HG02798 (cell line): Measurements from ENCODE around the gene NCF4.

ENCODE experiments used
- ATAC-seq: cut with Tn5 transposase; IDR thresholded peaks from one replicate; pipeline ENCODE4 v1.9.1; 2021; ENCODE audit warnings: mild to moderate bottlenecking; ENCODE audit not compliant: unreplicated experiment, poor library complexity

The NCF4 gene

DNA sequence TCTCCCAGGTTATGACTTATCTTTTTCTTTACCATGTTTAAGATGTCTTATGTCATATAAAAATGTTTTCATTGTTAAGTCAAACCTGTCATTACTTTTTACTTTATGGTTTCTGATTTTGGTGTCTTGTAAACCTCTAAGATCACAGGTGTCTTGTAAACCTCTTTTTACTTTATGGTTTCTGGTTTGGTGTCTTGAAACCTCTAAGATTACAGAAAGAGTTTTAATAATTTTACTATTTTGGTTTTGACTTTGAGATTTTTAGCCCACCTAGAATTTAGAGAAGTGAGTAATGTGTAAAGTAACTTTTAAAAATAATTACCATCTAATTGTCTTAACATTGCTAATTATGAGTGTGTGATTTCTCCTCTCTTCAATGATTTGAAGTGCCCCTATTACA lies 55.2 kb downstream of the NCF4 start:
- no peak for ATAC-seq

DNA sequence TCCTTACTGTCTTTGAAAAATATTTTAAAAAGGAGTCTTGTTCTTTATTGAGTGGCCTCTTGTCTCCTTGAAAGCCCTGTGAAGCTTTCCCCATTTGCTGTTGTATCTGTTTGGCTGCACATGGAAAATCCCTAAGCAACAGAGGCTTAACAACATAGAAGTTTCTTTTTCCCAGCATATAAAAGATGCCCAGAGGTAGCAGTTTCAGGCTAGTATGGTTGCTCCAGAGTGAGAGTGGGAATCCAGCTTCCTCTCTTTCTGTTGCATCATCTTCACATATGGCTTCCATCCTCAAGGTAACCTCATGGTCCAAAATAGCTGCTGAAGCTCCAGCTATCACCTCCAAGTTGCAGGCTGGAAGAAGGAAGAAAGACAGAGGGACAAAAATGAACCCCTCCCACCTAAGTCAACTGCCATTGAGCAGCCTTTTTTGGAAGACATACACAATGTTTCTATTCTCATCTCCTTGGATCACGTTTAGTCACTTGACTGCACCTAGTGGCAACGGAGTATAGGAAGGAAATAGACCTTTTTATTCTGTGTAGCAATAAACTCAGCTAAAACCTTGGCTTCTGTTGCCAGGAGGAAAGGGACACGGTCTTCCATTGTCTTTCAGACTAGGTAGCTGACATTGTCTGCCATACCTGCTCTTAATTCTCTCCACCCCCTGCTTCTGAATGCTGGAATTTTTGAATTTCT lies 57.9 kb downstream of the NCF4 start:
- no peak for ATAC-seq

DNA sequence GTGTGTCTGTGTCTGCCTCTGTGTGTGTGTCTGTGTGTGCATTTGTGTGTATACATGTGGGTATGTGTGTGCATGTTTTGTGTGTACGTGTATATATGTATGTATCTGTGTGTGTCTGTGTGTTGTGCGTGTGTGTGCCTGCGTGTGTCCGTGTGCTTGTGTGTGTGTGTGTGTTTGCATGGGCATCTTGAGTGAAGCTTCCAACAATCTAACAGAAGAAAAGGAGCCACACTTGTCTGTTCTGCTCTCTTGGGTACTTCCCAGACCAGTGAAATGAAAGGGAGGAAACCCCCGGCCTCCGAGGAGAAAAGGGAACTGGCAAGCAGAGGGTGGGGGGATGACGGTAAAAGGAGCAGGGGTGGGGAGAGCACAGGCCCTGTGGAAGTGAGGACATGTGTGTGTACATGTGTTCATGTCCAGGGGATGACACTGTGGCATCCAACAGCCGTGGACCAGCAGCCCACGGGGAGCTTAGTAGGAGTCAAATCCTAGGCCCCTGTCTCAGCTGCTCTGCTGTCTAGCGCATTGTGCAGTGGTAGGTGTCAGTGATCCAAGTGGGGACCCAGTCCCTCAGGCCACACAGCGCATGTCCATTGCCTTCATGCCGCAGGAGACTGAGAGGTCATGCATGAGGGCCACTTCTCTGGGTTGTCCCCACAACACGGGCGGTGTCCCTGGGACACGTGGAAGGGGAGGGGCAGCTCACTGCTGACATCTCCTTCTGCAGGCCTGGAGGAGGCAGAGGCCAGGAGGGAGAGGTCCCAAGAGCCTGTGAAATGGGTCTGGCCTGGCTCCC lies 60.7 kb downstream of the NCF4 start:
- ATAC-seq: peak; percentile 36

DNA sequence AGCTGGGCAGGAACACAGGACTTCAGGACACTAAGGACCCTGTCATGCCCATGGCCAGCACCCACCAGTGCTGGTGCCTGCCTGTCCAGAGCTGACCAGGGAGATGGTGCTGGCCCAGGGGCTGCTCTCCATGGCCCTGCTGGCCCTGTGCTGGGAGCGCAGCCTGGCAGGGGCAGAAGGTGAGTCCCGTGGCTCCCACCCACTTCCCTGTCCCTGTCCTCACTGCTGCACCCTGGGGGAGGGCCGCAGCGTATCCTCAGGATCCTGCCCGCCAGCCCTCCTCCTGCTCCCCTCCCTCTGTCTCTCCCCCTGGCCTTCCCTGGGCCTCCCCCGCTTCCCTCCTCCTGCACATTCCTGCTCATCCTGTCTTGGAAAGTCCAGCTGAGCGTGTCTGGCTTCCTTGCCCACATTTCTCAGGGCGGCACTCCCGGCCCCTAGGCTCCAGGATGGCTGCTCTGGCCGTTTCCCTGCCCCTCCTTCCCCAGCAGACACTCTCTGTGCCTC lies 61.4 kb downstream of the NCF4 start:
- no peak for ATAC-seq

DNA sequence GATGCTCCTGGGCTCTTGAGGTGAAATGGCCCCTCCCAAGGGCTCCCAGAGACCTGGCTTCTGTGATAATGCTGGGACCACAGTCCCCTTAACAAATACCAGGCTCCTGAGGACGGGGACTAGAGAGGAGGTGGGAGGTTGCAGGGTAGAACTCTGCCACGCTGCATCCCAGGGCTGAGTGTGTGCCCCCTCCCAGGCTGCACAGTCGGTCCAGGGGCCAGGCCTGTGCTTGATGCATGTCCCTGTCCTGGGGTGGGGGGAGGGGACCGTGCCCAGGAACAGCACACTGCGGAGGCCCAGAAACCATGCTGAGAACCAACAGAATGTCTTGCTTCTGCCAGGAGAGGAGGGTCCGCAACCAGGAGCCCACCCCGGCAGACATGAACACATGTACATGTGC lies 61.9 kb downstream of the NCF4 start:
- ATAC-seq: no peak

DNA sequence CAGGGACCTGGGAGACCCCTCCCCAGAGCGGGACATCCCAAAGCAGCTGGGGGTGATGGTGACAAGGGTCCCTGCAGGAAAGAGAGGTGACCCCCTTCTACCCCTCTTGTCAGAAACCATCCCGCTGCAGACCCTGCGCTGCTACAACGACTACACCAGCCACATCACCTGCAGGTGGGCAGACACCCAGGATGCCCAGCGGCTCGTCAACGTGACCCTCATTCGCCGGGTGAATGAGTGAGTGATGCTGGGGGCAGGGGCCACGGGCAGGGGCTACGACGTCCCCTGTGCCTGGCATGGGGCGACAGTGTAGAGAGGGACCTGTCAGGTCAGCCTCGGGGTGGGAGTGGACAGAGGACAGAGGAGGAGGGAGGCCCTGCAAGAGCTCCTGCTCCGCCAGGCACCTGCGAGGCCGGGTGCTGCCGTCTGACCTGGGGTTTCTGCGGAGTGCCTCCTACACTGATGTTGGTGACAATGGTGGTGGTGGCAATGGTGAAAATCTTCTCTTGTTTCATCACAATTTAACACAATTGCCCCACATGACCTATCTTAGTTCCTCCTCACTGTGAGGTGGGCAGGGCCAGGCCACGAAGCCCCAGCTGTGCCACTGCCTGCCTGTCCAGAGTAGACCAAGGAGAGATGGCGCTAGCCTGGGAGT lies 62.5 kb downstream of the NCF4 start:
- ATAC-seq: no peak

DNA sequence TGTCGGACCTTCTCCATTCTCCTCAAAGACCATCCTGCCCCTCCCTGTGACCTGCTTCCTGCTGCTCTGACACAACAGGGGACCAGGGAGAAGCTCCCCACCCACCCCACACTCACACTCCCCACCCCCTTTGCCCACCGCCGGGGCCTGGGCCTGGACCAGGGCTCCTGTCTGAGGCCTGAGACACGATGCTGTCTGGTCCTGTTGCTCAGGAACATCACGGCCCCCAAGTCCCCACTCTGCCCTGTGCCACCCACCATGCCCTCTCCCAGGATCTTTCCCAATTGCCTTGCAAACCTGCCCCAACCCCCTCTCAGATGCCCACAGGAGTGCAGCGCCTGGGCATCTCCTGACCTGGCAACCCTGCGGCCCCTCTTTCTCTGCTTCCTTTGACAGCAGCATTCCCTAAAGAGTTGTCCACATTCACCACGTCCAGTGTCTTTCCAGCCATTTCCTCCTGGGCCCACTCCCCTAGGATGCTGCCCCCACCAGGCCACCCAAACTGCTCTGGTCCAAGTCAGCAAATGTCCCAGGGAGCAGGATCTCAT lies 63.4 kb downstream of the NCF4 start:
- ATAC-seq: no peak

DNA sequence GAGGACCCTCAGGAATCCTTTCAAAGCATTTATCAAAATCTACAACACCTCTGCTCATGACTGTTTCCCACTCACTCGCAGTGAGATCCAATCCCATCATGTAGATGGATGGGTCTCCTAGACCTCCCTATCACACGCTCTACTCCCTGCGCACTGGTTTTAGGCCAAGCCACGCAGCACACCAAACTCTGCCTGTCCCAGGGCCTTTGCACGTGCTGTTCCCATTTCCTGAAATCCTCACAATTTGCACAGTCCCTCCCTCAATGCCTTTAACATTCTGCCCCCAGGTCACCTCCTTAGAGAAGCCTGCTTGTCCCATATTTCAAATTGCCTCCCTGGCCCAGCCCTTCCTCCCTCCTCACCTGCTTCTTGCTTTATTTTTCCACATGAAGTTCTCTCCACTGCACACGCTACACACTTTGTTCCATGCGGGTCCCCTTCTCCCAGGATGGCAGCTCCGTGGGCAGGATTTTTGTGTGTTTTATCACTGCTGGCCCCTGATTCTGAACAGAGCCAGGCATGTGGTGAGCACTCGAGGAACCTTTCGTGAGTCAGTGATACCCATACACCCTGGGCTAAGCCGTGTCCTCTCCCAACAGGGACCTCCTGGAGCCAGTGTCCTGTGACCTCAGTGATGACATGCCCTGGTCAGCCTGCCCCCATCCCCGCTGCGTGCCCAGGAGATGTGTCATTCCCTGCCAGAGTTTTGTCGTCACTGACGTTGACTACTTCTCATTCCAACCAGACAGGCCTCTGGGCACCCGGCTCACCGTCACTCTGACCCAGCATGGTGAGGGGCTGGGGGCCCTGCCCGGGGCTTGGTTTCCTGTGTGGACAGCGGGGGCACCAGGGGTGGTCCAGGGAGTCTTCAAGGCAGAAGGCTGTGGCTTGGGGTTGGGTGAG lies 64.8 kb downstream of the NCF4 start:
- no peak for ATAC-seq

DNA sequence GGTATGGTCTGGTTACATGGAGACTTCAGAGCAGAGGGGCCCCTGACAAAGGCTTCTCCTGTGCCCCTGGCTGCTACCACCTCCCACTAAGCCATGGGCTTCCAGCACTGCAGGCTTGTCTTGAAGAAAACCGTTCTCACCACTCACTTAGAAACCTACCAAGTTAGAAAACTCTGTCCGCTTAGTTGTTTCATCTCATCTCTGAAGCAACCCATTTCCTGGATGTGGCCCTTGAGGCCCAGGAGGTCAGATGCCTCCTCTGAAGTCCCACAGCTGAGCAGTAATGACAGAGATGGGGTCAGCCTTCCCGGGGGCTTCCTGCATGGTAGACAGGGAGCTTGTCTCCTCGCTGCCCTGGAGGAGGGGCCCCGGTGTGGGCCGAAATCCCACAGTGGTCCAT lies 65.5 kb downstream of the NCF4 start:
- no peak for ATAC-seq

DNA sequence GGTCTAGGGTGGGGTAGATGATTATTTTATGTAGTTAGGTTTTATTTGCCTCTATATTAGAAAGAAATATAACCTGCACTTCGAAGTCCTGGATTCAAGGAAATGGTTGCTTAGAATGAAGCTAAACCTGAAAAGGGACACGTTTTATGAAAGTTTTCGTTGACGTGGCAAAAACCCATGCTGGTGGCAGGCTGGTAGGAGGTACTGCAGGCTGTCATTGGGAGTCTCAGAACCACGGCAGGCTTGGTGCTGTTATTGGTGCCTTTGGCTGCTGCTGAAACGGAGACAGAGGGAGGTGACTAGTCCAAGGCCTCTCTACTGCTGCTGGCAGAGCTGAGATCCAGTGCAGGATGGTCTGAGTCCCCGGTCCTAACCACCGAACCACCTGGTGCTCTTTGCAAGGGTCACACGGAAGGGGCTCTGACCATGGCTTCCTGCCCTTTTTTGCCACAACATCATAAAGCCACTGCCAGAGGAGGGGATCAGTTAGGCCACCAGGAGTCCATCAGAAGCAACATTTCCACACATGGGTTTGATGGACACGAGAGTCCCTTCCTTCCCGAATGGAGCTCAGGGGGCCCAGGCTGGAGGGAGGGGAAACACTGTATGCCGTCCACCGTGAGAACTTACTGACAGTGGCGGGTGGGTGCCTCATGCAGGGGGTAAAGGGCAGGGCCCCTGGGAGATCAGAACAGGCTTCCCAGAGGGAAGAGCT lies 66.1 kb downstream of the NCF4 start:
- ATAC-seq: no peak
